Measurements from ENCODE around the gene DENND1A. TPM values are rescaled to one million over a fixed set of nuclear protein-coding genes. Genes with fewer than 3 reads are reported as not detected.

DENND1A gene
- total RNA-seq, 4 donors from 2014 or later, result 19.2 to 26.9 (median 24.0) TPM

- peaks cover 0 to 36% (median 0%) of the 10 kb centered on the region in 4 donors for H3K27me3 ChIP-seq
- no peak overlapping the region for H3K4me3 ChIP-seq
- intact Hi-C loops (cut with DNase I), result no loop called here
- no peaks in the 10 kb centered on the region for H3K4me1 ChIP-seq
- no peak for DNase-seq (ENCODE audit: extremely low spot score)
- no peaks in the 10 kb centered on the region for H3K36me3 ChIP-seq
- no peak for TF ChIP-seq POLR2AphosphoS5 (IDR thresholded peaks at IDR 0.05)
- TF ChIP-seq EP300 (IDR thresholded peaks at IDR 0.05), result no peak
- TF ChIP-seq POLR2A (IDR thresholded peaks at IDR 0.05; ENCODE audit: low read depth), result no peak
- TF ChIP-seq, protein P1, sequence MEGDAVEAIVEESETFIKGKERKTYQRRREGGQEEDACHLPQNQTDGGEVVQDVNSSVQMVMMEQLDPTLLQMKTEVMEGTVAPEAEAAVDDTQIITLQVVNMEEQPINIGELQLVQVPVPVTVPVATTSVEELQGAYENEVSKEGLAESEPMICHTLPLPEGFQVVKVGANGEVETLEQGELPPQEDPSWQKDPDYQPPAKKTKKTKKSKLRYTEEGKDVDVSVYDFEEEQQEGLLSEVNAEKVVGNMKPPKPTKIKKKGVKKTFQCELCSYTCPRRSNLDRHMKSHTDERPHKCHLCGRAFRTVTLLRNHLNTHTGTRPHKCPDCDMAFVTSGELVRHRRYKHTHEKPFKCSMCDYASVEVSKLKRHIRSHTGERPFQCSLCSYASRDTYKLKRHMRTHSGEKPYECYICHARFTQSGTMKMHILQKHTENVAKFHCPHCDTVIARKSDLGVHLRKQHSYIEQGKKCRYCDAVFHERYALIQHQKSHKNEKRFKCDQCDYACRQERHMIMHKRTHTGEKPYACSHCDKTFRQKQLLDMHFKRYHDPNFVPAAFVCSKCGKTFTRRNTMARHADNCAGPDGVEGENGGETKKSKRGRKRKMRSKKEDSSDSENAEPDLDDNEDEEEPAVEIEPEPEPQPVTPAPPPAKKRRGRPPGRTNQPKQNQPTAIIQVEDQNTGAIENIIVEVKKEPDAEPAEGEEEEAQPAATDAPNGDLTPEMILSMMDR (IDR thresholded peaks at IDR 0.05), result no peak
- no peak overlapping the region for H3K27ac ChIP-seq (replicated peaks in 1 of 4)
- WGBS, result 84% methylated on average over 9 of the region's 9 CpGs
- H3K9me3 ChIP-seq, result no peaks in the 10 kb centered on the region
Observed at GRCh38 chr9:123973590-123974223, 43.8 kb upstream of the DENND1A start.

- 96% methylated on average over 8 of the region's 8 CpGs for WGBS
- H3K9me3 ChIP-seq, result no peaks in the 10 kb centered on the region
Observed at GRCh38 chr9:123972618-123973017, 42.7 kb upstream of the DENND1A start.

GRCh38 chr9:123967323-123967722, 37.4 kb upstream of the DENND1A start:
- Histone ChIP-seq H3K9me3 (no peaks in the 10 kb centered on the region), H3K27me3 (peaks cover 0 to 42% (median 0%) of the 10 kb centered on the region in 4 donors), H3K4me3 (no peak overlapping the region), H3K36me3 (no peaks in the 10 kb centered on the region), H3K4me1 (no peaks in the 10 kb centered on the region), H3K27ac (replicated peaks in 1 of 4) (no peak overlapping the region)
- no peak for TF ChIP-seq EP300 (IDR thresholded peaks at IDR 0.05)
- TF ChIP-seq, protein P1 (IDR thresholded peaks at IDR 0.05), result no peak
- TF ChIP-seq POLR2AphosphoS5 (IDR thresholded peaks at IDR 0.05), result no peak
- TF ChIP-seq POLR2A (IDR thresholded peaks at IDR 0.05; ENCODE audit: low read depth), result no peak
- no peak for DNase-seq (ENCODE audit: extremely low spot score)
- intact Hi-C loops (cut with DNase I), result no loop called here

More at GRCh38 chr9:123972618-123973017, 42.7 kb upstream of the DENND1A start:
- Histone ChIP-seq H3K4me1 (no peaks in the 10 kb centered on the region), H3K27me3 (peaks cover 0 to 36% (median 0%) of the 10 kb centered on the region in 4 donors), H3K36me3 (no peaks in the 10 kb centered on the region), H3K4me3 (no peak overlapping the region), H3K27ac (replicated peaks in 1 of 4) (no peak overlapping the region)
- intact Hi-C loops (cut with DNase I), result no loop called here
- DNase-seq (ENCODE audit: extremely low spot score), result no peak
- TF ChIP-seq POLR2A (IDR thresholded peaks at IDR 0.05; ENCODE audit: low read depth) (no peak), POLR2AphosphoS5 (IDR thresholded peaks at IDR 0.05) (no peak), EP300 (IDR thresholded peaks at IDR 0.05) (no peak)
- TF ChIP-seq, protein P1 (IDR thresholded peaks at IDR 0.05), result no peak

- intact Hi-C loops (cut with DNase I), result no loop called here
- DNase-seq (ENCODE audit: extremely low spot score), result no peak
- 50% methylated on average over 8 of the region's 8 CpGs for WGBS
Observed at GRCh38 chr9:123965801-123966686, 36.1 kb upstream of the DENND1A start.

More at GRCh38 chr9:123965801-123966686, 36.1 kb upstream of the DENND1A start:
- Histone ChIP-seq H3K9me3 (no peaks in the 10 kb centered on the region), H3K4me1 (no peaks in the 10 kb centered on the region), H3K36me3 (no peaks in the 10 kb centered on the region), H3K27ac (replicated peaks in 1 of 4) (no peak overlapping the region), H3K27me3 (peaks cover 0 to 43% (median 0%) of the 10 kb centered on the region in 4 donors), H3K4me3 (no peak overlapping the region)
- no peak for TF ChIP-seq POLR2AphosphoS5 (IDR thresholded peaks at IDR 0.05)
- TF ChIP-seq, protein P1 (IDR thresholded peaks at IDR 0.05), result no peak
- TF ChIP-seq EP300 (IDR thresholded peaks at IDR 0.05), result no peak
- TF ChIP-seq POLR2A (IDR thresholded peaks at IDR 0.05; ENCODE audit: low read depth), result no peak
